ENCODE data around the gene USP4. TPM values are rescaled to one million over a fixed set of nuclear protein-coding genes. Genes with fewer than 3 reads are reported as not detected.

Gene USP4
- total RNA-seq, 1 donor from 2014 or later: 31.8 TPM

GRCh38 chr3:49385617-49386016, 45.8 kb upstream of the USP4 start:
- peaks cover 94% of the 10 kb centered on the region for H4K20me1 ChIP-seq (ENCODE audit: insufficient read depth, low read length)
- FAIRE-seq (no peak), DNase-seq (ENCODE audit: low read depth) (no peak)
- no peak overlapping the region for H2AFZ ChIP-seq (ENCODE audit: low read depth, low read length)
- no peaks in the 10 kb centered on the region for H3K27me3 ChIP-seq (ENCODE audit: insufficient read depth, low read length)
- no peak overlapping the region for H3K9ac ChIP-seq (ENCODE audit: low read length)
- TF ChIP-seq CTCF (IDR thresholded peaks at IDR 0.05; ENCODE audit: insufficient read depth, low read depth, low read length) (no peak), EZH2 (IDR thresholded peaks at IDR 0.05; ENCODE audit: insufficient read depth, low read length) (no peak)
- H3K27ac ChIP-seq (ENCODE audit: low read depth, low read length): no peak overlapping the region
- H3K9me3 Mint-ChIP-seq (ENCODE audit: unreplicated experiment): no peaks in the 10 kb centered on the region
- peaks cover 98% of the 10 kb centered on the region for H3K79me2 ChIP-seq (ENCODE audit: insufficient read depth, low read length)
- H3K27ac Mint-ChIP-seq (ENCODE audit: unreplicated experiment): no peak overlapping the region
- peaks cover 11% of the 10 kb centered on the region for H3K4me1 ChIP-seq (ENCODE audit: insufficient read depth, low read length)
- H3K27me3 Mint-ChIP-seq (ENCODE audit: low read depth, unreplicated experiment): no peaks in the 10 kb centered on the region
- no peak overlapping the region for H3K4me2 ChIP-seq (ENCODE audit: low read length)
- H3K36me3 Mint-ChIP-seq (ENCODE audit: low read depth, unreplicated experiment): peaks cover 12% of the 10 kb centered on the region
- peaks cover 19% of the 10 kb centered on the region for H3K4me1 Mint-ChIP-seq (ENCODE audit: low read depth, unreplicated experiment)
- H3K4me3 ChIP-seq (ENCODE audit: insufficient read depth, low read depth, low read length): no peak overlapping the region
- H3K4me3 Mint-ChIP-seq (ENCODE audit: unreplicated experiment): no peak overlapping the region
- H3K36me3 ChIP-seq (ENCODE audit: insufficient read depth, low read length): peaks cover 9% of the 10 kb centered on the region
- no peaks in the 10 kb centered on the region for H3K9me3 ChIP-seq (ENCODE audit: insufficient read depth, low read depth, low read length)

GRCh38 chr3:49383387-49383786, 43.5 kb upstream of the USP4 start:
- DNase-seq (ENCODE audit: low read depth) (no peak), FAIRE-seq (no peak)
- Histone ChIP-seq H3K36me3 (ENCODE audit: insufficient read depth, low read length) (peaks cover 6% of the 10 kb centered on the region), H3K4me3 (ENCODE audit: insufficient read depth, low read depth, low read length) (no peak overlapping the region), H3K9me3 (ENCODE audit: insufficient read depth, low read depth, low read length) (no peaks in the 10 kb centered on the region), H2AFZ (ENCODE audit: low read depth, low read length) (no peak overlapping the region), H3K27me3 (ENCODE audit: insufficient read depth, low read length) (no peaks in the 10 kb centered on the region), H3K79me2 (ENCODE audit: insufficient read depth, low read length) (peaks cover 98% of the 10 kb centered on the region), H3K27ac (ENCODE audit: low read depth, low read length) (no peak overlapping the region), H3K4me1 (ENCODE audit: insufficient read depth, low read length) (peaks cover 10% of the 10 kb centered on the region), H3K4me2 (ENCODE audit: low read length) (no peak overlapping the region), H4K20me1 (ENCODE audit: insufficient read depth, low read length) (peaks cover 92% of the 10 kb centered on the region), H3K9ac (ENCODE audit: low read length) (no peak overlapping the region)
- Mint-ChIP-seq H3K27ac (ENCODE audit: unreplicated experiment) (no peak overlapping the region), H3K36me3 (ENCODE audit: low read depth, unreplicated experiment) (peaks cover 9% of the 10 kb centered on the region), H3K9me3 (ENCODE audit: unreplicated experiment) (no peaks in the 10 kb centered on the region), H3K27me3 (ENCODE audit: low read depth, unreplicated experiment) (no peaks in the 10 kb centered on the region), H3K4me3 (ENCODE audit: unreplicated experiment) (no peak overlapping the region), H3K4me1 (ENCODE audit: low read depth, unreplicated experiment) (peaks cover 18% of the 10 kb centered on the region)
- TF ChIP-seq EZH2 (IDR thresholded peaks at IDR 0.05; ENCODE audit: insufficient read depth, low read length) (no peak), CTCF (IDR thresholded peaks at IDR 0.05; ENCODE audit: insufficient read depth, low read depth, low read length) (no peak)

GRCh38 chr3:49378249-49378895, 38.5 kb upstream of the USP4 start:
- Histone ChIP-seq H3K4me1 (ENCODE audit: insufficient read depth, low read length) (peaks cover 15% of the 10 kb centered on the region), H3K9me3 (ENCODE audit: insufficient read depth, low read depth, low read length) (no peaks in the 10 kb centered on the region), H3K36me3 (ENCODE audit: insufficient read depth, low read length) (peaks cover 17% of the 10 kb centered on the region), H4K20me1 (ENCODE audit: insufficient read depth, low read length) (peaks cover 90% of the 10 kb centered on the region), H3K9ac (ENCODE audit: low read length) (peak overlapping the region; percentile 39), H2AFZ (ENCODE audit: low read depth, low read length) (no peak overlapping the region), H3K4me2 (ENCODE audit: low read length) (peak overlapping the region; percentile 70), H3K27me3 (ENCODE audit: insufficient read depth, low read length) (no peaks in the 10 kb centered on the region), H3K27ac (ENCODE audit: low read depth, low read length) (peak overlapping the region; percentile 85), H3K4me3 (ENCODE audit: insufficient read depth, low read depth, low read length) (no peak overlapping the region), H3K79me2 (ENCODE audit: insufficient read depth, low read length) (peaks cover 100% of the 10 kb centered on the region)
- TF ChIP-seq EZH2 (IDR thresholded peaks at IDR 0.05; ENCODE audit: insufficient read depth, low read length) (no peak), CTCF (IDR thresholded peaks at IDR 0.05; ENCODE audit: insufficient read depth, low read depth, low read length) (no peak)
- Mint-ChIP-seq H3K27ac (ENCODE audit: unreplicated experiment) (peak overlapping the region; percentile 98), H3K36me3 (ENCODE audit: low read depth, unreplicated experiment) (peaks cover 10% of the 10 kb centered on the region), H3K4me3 (ENCODE audit: unreplicated experiment) (peak overlapping the region; percentile 40), H3K9me3 (ENCODE audit: unreplicated experiment) (no peaks in the 10 kb centered on the region), H3K4me1 (ENCODE audit: low read depth, unreplicated experiment) (peaks cover 10% of the 10 kb centered on the region), H3K27me3 (ENCODE audit: low read depth, unreplicated experiment) (no peaks in the 10 kb centered on the region)
- DNase-seq (ENCODE audit: low read depth) (peak; percentile 91), FAIRE-seq (no peak)

All from astrocyte (in vitro differentiated cells and primary cell).